Mucosa of descending colon (tissue), 3 donors: ENCODE measurements around the gene TOX4. TPM values are rescaled to one million over a fixed set of nuclear protein-coding genes. Genes with fewer than 3 reads are reported as not detected.

Experiments
- ATAC-seq: fragments of 200-7000 bp; cut with Tn5 transposase; one replicate; pipeline ENCODE4 v1.9.1; 2020; ENCODE audit warnings: mild to moderate bottlenecking, moderate library complexity
- DNase-seq, 3 donors: peaks; one replicate each; pipeline ENCODE4 v3.0.0-alpha.2; 2020
- H3K36me3 ChIP-seq: fragments of 200-600 bp; one replicate; pipeline ENCODE4 v1.8.0; 2021; ENCODE audit warnings: low read depth, mild to moderate bottlenecking
- H3K4me1 ChIP-seq: fragments of 200-600 bp; one replicate; pipeline ENCODE4 v1.8.0; 2021; ENCODE audit warnings: low read depth, mild to moderate bottlenecking
- H3K4me3 ChIP-seq: fragments of 200-600 bp; one replicate; pipeline ENCODE4 v1.8.0; 2021; ENCODE audit warnings: mild to moderate bottlenecking
- H3K9me3 ChIP-seq: fragments of 200-600 bp; one replicate; pipeline ENCODE4 v1.8.0; 2021; ENCODE audit warnings: mild to moderate bottlenecking
- intact Hi-C, 2 donors: fragments of 100-400 bp; cut with DNase I in 1 of 2; cut with micrococcal nuclease in 1 of 2; formaldehyde crosslinking; loops; one replicate each; pipeline versions ENCODE4 v1.11.0 to v1.11.1; 2022; cut with DNase I, micrococcal nuclease
- long read RNA-seq, 2 donors: library from polyadenylated mRNA; unstranded; transcript quantifications; one replicate each; pipeline ENCODE4 v2.0.0, GENCODE V29; 2019 to 2021
- total RNA-seq, 3 donors: library from RNA; stranded (reverse); fragmentation: NEBNext Ultra II Directional in 2 of 3; extraction: Animal tissue kit (Norgen Biotek cat#: 25700) in 2 of 3; gene quantifications; one replicate each; pipeline versions ENCODE4 v1.2.1 to v1.2.4, GENCODE V29; 2021 to 2023
- TF ChIP-seq, protein P1 (sequence below): fragments of 200-600 bp; IDR thresholded peaks from one replicate; pipeline ENCODE4 v1.8.0; 2022; ENCODE audit warnings: antibody characterized with exemption, mild to moderate bottlenecking
- donor health status: DM: no; HTN: no; CAD: no; lungs with moderate emphysema.
- donor health status: DM: no; HTN: no; CAD: no.
- donor health status: DM: no; HTN: yes; CAD: no.

The TOX4 gene
- total RNA-seq: 10 to 100 TPM; 72.9 to 91.6 (median 78.4) TPM
- long read RNA-seq, donor 1, full-length matches to known transcripts: 14 of 33 reads
- long read RNA-seq, donor 1, partial matches to known transcripts: 13 of 33 reads
- long read RNA-seq, donor 1, other reads (novel, unspliced or antisense): 6 of 33 reads
- long read RNA-seq, donor 2, full-length matches to known transcripts: 5 of 27 reads
- long read RNA-seq, donor 2, partial matches to known transcripts: 16 of 27 reads
- long read RNA-seq, donor 2, other reads (novel, unspliced or antisense): 6 of 27 reads

DNA sequence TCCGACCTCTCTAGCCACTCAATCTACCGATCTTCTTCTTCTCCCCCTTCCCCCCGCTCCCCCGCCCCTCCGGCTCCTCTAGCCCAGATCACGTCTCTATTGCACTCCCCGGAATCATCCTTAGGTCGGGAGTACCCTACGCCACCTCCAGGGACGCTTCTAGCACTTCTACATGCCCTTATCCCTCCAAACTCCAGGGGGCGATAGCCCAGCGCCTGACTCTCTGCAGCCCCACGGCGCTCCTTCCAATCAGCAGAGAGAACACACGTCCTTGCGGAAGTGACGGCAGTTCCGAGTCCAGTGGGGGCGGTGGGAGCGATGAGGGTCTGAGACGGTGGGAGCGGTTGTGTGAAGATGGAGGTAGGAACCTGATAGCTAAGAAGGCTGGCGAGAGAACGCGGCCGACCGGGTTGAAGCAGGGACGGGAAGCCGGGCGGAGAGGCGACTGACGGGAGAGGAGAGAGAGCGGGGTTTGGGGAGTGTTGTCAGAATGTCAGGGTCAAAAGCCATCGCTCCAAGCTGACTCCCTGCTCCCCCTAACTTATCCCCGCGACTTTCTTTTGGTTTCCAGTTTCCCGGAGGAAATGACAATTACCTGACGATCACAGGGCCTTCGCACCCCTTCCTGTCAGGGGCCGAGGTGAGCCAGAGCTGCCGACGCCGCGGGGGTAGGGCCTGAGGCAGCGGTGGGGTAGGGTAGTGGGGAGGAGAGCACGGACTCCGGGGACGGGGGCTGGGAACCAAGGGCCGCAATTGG is at the start of gene TOX4, which contains the start of gene RAB2B:
TSS of gene TOX4 (plus strand) at position 271 of the 757 bp plus-strand sequence. CDS start at position 355, 84 bp downstream.
TSS of gene RAB2B (minus strand) at position 35 of the 757 bp plus-strand sequence. CDS start 87 bp downstream, outside the sequence.
- Histone ChIP-seq H3K36me3 (no peaks in the 10 kb centered on the region), H3K9me3 (no peaks in the 10 kb centered on the region), H3K4me1 (peaks cover 18% of the 10 kb centered on the region), H3K4me3 (peak within 1 kb of the TSS; percentile 65)
- ATAC-seq (peak; percentile 98), DNase-seq (peak; percentile 94 to 97 (median 96))
- intact Hi-C loops: no loop called here
- TF ChIP-seq, protein P1, sequence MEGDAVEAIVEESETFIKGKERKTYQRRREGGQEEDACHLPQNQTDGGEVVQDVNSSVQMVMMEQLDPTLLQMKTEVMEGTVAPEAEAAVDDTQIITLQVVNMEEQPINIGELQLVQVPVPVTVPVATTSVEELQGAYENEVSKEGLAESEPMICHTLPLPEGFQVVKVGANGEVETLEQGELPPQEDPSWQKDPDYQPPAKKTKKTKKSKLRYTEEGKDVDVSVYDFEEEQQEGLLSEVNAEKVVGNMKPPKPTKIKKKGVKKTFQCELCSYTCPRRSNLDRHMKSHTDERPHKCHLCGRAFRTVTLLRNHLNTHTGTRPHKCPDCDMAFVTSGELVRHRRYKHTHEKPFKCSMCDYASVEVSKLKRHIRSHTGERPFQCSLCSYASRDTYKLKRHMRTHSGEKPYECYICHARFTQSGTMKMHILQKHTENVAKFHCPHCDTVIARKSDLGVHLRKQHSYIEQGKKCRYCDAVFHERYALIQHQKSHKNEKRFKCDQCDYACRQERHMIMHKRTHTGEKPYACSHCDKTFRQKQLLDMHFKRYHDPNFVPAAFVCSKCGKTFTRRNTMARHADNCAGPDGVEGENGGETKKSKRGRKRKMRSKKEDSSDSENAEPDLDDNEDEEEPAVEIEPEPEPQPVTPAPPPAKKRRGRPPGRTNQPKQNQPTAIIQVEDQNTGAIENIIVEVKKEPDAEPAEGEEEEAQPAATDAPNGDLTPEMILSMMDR: peak; percentile 91

DNA sequence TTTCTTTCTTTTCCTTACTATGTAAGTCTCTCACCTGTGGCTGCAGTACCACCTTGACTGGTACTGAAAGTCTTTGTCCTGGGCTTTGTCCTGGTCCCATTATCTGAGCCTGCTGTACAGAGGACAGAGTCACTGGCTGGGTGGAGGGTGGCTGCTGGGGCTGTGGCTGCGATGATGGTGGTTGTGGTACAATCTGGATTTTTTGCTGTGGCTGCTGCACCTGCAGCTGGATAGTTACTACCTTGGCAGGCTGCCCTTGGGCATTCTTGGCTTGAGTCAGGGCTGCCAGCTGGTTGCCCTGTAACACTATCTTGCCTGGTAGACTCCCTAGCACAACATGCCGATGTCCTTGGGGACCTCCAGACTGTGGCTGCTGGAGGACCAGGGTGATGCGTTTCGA is 48.1 kb upstream of the TOX4 start:
- DNase-seq (peak in 1 of 3 donors; percentile 15), ATAC-seq (peak; percentile 9)
- Histone ChIP-seq H3K4me1 (no peaks in the 10 kb centered on the region), H3K4me3 (no peak overlapping the region), H3K36me3 (peaks cover 19% of the 10 kb centered on the region), H3K9me3 (no peaks in the 10 kb centered on the region)
- intact Hi-C loops: no loop called here
- TF ChIP-seq, protein P1: no peak

DNA sequence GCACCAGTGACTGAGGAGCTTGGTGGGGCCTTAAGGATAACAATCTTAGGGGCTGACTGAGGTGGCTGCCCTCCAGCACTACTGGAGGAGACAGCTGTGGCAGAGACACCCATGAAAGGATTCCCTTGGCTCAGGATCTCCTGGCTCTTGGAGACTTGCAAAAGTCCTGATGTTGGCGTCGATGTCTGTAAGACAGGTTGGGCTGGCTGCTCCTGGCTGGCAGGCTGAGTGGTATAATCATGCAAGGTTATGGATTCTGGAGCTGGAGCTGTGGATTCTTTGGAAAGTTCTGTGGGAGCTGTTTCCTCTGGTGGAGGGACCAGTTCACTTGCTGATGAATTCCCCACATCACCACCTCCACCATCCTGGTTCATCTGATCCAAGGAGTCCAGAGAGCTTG is 45.9 kb upstream of the TOX4 start:
- H3K36me3 ChIP-seq: peaks cover 15% of the 10 kb centered on the region
- no peak for DNase-seq
- intact Hi-C loops: no loop called here
- H3K4me3 ChIP-seq: no peak overlapping the region
- TF ChIP-seq, protein P1: no peak
- peaks cover 4% of the 10 kb centered on the region for H3K4me1 ChIP-seq
- H3K9me3 ChIP-seq: no peaks in the 10 kb centered on the region
- no peak for ATAC-seq

DNA sequence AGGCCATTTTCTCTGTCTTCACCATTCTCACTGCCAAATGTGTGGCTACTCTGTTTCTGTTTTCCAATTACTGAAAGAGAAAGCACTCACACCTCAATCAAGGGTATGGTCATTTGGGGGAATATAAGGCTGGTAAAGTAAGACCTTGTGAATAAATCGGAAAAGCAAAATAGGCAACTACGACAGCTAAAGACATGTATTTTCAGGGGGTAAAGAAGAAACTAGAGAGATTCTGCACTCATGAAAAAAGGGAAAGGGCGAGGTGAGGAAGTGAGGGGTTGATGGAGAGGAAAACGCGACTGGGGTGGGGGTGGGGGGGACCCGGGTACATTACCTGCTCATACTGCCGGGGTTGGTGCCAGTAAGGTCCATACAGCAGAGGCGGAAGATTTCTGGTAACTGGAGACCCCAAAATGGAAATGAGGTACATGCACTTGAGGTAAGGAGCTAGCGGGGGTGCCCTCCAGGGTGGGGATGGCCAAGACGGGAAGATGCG is 40.4 kb upstream of the TOX4 start:
- Histone ChIP-seq H3K9me3 (no peaks in the 10 kb centered on the region), H3K36me3 (no peaks in the 10 kb centered on the region), H3K4me3 (peak overlapping the region; percentile 74), H3K4me1 (peaks cover 11% of the 10 kb centered on the region)
- intact Hi-C loops: no loop called here
- TF ChIP-seq, protein P1: no peak
- ATAC-seq (peak; percentile 26), DNase-seq (no peak)

DNA sequence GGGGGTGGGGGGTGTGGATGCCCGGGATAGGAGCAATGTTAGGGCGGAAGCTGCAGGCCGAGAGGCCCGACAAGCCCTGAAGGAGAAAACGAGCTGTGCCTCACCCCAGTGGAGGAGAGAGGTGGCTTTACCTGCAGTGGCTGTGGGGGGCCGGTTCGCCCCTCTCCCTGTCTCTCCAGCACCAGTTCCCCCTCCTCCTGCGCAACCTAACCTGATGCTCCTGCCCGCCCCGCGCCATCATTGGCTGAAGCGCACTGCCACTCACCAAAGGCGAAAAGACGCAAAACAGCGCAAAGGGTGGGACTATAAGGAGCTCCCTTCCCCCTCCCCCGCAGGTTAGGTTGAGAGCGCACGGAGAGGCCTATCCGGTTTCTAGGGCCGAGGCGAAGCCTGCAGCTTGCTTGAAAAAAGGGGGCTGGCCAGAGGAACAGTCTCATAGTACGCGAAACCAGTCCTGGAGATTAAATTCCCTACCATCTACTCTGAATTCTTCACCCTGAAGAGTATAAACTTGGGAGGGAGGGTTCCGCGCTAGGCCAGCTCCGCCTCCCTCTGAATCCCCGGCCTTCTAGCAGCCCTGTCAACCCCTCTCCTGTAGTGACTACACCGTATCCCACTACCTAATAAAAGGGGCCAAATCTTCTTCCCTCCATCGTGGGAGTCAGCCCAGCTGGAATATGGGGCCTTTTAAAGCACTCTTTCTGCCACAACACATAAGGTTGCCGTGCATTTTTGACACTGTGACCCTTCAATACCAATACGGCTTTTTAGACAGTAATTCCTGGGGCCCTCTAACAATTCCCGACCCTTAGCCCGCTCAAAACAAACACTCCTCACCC is 39.7 kb upstream of the TOX4 start:
- DNase-seq: peak; percentile 99 to 100 (median 99)
- intact Hi-C loops: no loop called here

More for the DNA sequence above, 39.7 kb upstream of the TOX4 start:
- peaks cover 11% of the 10 kb centered on the region for H3K4me1 ChIP-seq
- no peaks in the 10 kb centered on the region for H3K9me3 ChIP-seq
- peak; percentile 100 for ATAC-seq
- peak overlapping the region; percentile 74 for H3K4me3 ChIP-seq
- TF ChIP-seq, protein P1: no peak
- no peaks in the 10 kb centered on the region for H3K36me3 ChIP-seq
